H9 (cell line): ENCODE results near the gene KCNIP3. TPM values are rescaled to one million over a fixed set of nuclear protein-coding genes. Genes with fewer than 3 reads are reported as not detected.
A peak's percentile ranks its signal among the peaks of the same experiment; 100 is the strongest.

Source experiments
- DNase-seq: peaks from one replicate; pipeline ENCODE4 v3.0.0-alpha.2; 2017
- H2AFZ ChIP-seq: one replicate; pipeline ENCODE4 v1.6.1; 2013; ENCODE audit warnings: mild to moderate bottlenecking, low read length, control low read depth, moderate library complexity
- H2AK5ac ChIP-seq: 2 replicates; pipeline ENCODE4 v1.6.1; 2013; ENCODE audit warnings: low read length, control low read depth, mixed read lengths; ENCODE audit not compliant: insufficient read length
- H2BK120ac ChIP-seq: one replicate; pipeline ENCODE4 v1.6.1; 2013; ENCODE audit warnings: low read depth, mild to moderate bottlenecking, low read length, control low read depth, inconsistent platforms; ENCODE audit not compliant: poor library complexity, severe bottlenecking
- H2BK12ac ChIP-seq: 2 replicates; pipeline ENCODE4 v1.6.1; 2013; ENCODE audit warnings: low read length, control low read depth, mixed read lengths, low read depth; ENCODE audit not compliant: insufficient read length
- H2BK15ac ChIP-seq: 2 replicates; pipeline ENCODE4 v1.6.1; 2013; ENCODE audit warnings: low read depth, low read length, control low read depth
- H2BK20ac ChIP-seq: one replicate; pipeline ENCODE4 v1.6.1; 2013; ENCODE audit warnings: low read depth, mild to moderate bottlenecking, low read length, control low read depth, inconsistent platforms; ENCODE audit not compliant: poor library complexity, severe bottlenecking
- H2BK5ac ChIP-seq: 2 replicates; pipeline ENCODE4 v1.6.1; 2013; ENCODE audit warnings: low read length, control low read depth, mixed read lengths; ENCODE audit not compliant: insufficient read length
- H3K14ac ChIP-seq: 2 replicates; pipeline ENCODE4 v1.6.1; 2013; ENCODE audit warnings: low read length, control low read depth; ENCODE audit not compliant: insufficient read depth
- H3K18ac ChIP-seq: 2 replicates; pipeline ENCODE4 v1.6.1; 2013; ENCODE audit warnings: low read depth, mild to moderate bottlenecking, mixed read lengths, low read length, control low read depth; ENCODE audit not compliant: insufficient read length
- H3K23ac ChIP-seq: 2 replicates; pipeline ENCODE4 v1.6.1; 2013; ENCODE audit warnings: low read length, control low read depth, mixed read lengths, low read depth; ENCODE audit not compliant: insufficient read length
- H3K23me2 ChIP-seq: 2 replicates; pipeline ENCODE4 v1.6.1; 2013; ENCODE audit warnings: low read depth, mild to moderate bottlenecking, mixed read lengths, low read length, control low read depth; ENCODE audit not compliant: insufficient read length, poor library complexity, severe bottlenecking
- H3K27ac ChIP-seq: 2 replicates; pipeline ENCODE4 v1.5.1; 2013; ENCODE audit warnings: low read length, control low read depth, mixed read lengths, low read depth; ENCODE audit not compliant: insufficient read length
- H3K27me3 ChIP-seq: 2 replicates; pipeline ENCODE4 v1.6.1; 2013; ENCODE audit warnings: low read length, control low read depth, inconsistent platforms; ENCODE audit not compliant: insufficient read depth
- H3K4ac ChIP-seq: 2 replicates; pipeline ENCODE4 v1.6.1; 2013; ENCODE audit warnings: low read depth, mild to moderate bottlenecking, control low read depth, inconsistent platforms, low read length, moderate library complexity
- H3K4me1 ChIP-seq: 2 replicates; pipeline ENCODE4 v1.6.1; 2013; ENCODE audit warnings: low read length, control low read depth, inconsistent platforms; ENCODE audit not compliant: insufficient read depth
- H3K4me2 ChIP-seq: 2 replicates; pipeline ENCODE4 v1.6.1; 2013; ENCODE audit warnings: low read length, control low read depth, mixed read lengths; ENCODE audit not compliant: insufficient read length, insufficient read depth
- H3K56ac ChIP-seq: 2 replicates; pipeline ENCODE4 v1.6.1; 2013; ENCODE audit warnings: low read depth, mild to moderate bottlenecking, mixed read lengths, low read length, control low read depth; ENCODE audit not compliant: insufficient read length
- H3K79me1 ChIP-seq: 2 replicates; pipeline ENCODE4 v1.6.1; 2013; ENCODE audit warnings: low read depth, mild to moderate bottlenecking, moderate library complexity, low read length, control low read depth, inconsistent platforms; ENCODE audit not compliant: insufficient read depth, poor library complexity, severe bottlenecking
- H3K79me2 ChIP-seq: 2 replicates; pipeline ENCODE4 v1.6.1; 2013; ENCODE audit warnings: low read length, control low read depth, inconsistent platforms; ENCODE audit not compliant: insufficient read depth
- H3K9ac ChIP-seq: 2 replicates; pipeline ENCODE4 v1.6.1; 2013; ENCODE audit warnings: low read length, control low read depth, mixed read lengths; ENCODE audit not compliant: insufficient read length; ENCODE audit errors: extremely low read depth
- H3K9me3 ChIP-seq: one replicate; pipeline ENCODE4 v1.6.1; 2013; ENCODE audit warnings: low read depth, low read length, inconsistent platforms; ENCODE audit not compliant: control insufficient read depth
- H3T11ph ChIP-seq: one replicate; pipeline ENCODE4 v1.6.1; 2013; ENCODE audit warnings: mild to moderate bottlenecking, low read length, control low read depth, inconsistent platforms
- H4K20me1 ChIP-seq: one replicate; pipeline ENCODE4 v1.6.1; 2013; ENCODE audit not compliant: control insufficient read depth, insufficient read length, insufficient read depth
- H4K5ac ChIP-seq: 2 replicates; pipeline ENCODE4 v1.6.1; 2013; ENCODE audit warnings: low read depth, mild to moderate bottlenecking, mixed read lengths, low read length, control low read depth; ENCODE audit not compliant: insufficient read length
- H4K8ac ChIP-seq: replicated peaks from 2 replicates; pipeline ENCODE4 v1.6.1; 2013; ENCODE audit warnings: low read length, control low read depth, mixed read lengths, low read depth; ENCODE audit not compliant: insufficient read length
- H4K91ac ChIP-seq: 2 replicates; pipeline ENCODE4 v1.6.1; 2013; ENCODE audit warnings: low read depth, mild to moderate bottlenecking, moderate library complexity, mixed read lengths, low read length, control low read depth; ENCODE audit not compliant: insufficient read length
- H3K27ac Mint-ChIP-seq, 3 experiments: 2 replicates in 2 of 3; 3 replicates in 1 of 3; pipeline ENCODE4 v1.8.0; 2020 to 2021; ENCODE audit warnings: mixed read lengths in 3 of 3, mild to moderate bottlenecking in 1 of 3, moderate library complexity in 1 of 3
- H3K27me3 Mint-ChIP-seq: 2 replicates; pipeline ENCODE4 v1.8.0; 2021; ENCODE audit warnings: low read depth, mild to moderate bottlenecking, moderate library complexity, mixed read lengths
- H3K36me3 Mint-ChIP-seq, 3 experiments: 2 replicates in 2 of 3; 3 replicates in 1 of 3; pipeline ENCODE4 v1.8.0; 2020 to 2021; ENCODE audit warnings: low read depth in 3 of 3, mixed read lengths in 3 of 3; ENCODE audit not compliant: insufficient read depth in 1 of 3
- H3K4me1 Mint-ChIP-seq, 2 experiments: 2 replicates each; pipeline ENCODE4 v1.8.0; 2020; ENCODE audit warnings: mixed read lengths in 2 of 2
- H3K4me3 Mint-ChIP-seq, 2 experiments: 2 replicates in 1 of 2; 3 replicates in 1 of 2; pipeline ENCODE4 v1.8.0; 2020 to 2021; ENCODE audit warnings: mild to moderate bottlenecking in 2 of 2, mixed read lengths in 2 of 2, moderate library complexity in 1 of 2
- H3K9me3 Mint-ChIP-seq, 2 experiments: 2 replicates in 1 of 2; 3 replicates in 1 of 2; pipeline ENCODE4 v1.8.0; 2020; ENCODE audit warnings: mild to moderate bottlenecking in 2 of 2, mixed read lengths in 2 of 2, moderate library complexity in 1 of 2
- CTCF ChIP-seq: fragments of 200-600 bp; sonication (generic); conservative IDR thresholded peaks from 3 replicates; pipeline ENCODE4 v1.8.0; 2021; ENCODE audit warnings: antibody characterized with exemption, mild to moderate bottlenecking
- WGBS: extraction: QIAGEN DNeasy Blood & Tissue Kit; methylation state at CpG from one replicate; pipeline ENCODE4 v1.1.7; 2013; ENCODE audit warnings: missing lambda C conversion rate, low lambda C conversion rate, mixed read lengths; ENCODE audit not compliant: insufficient read length; ENCODE audit errors: extremely low coverage; 5-methylcytosine and 5-hydroxymethylcytosine counted together
- total RNA-seq: library from RNA; stranded (reverse); gene quantifications from 2 replicates; pipeline ENCODE4 v1.2.1, GENCODE V29; 2021

The KCNIP3 gene
- total RNA-seq, 1 experiment from 2014 or later: 1.5 TPM

GRCh38 chr2:95274291-95275150 is 22.6 kb upstream of the KCNIP3 start, which contains the start of gene PROM2:
Gene PROM2 (plus strand): TSS chr2:95274449. CDS start chr2:95274586, 137 bp downstream.
- H3K23ac ChIP-seq: no peak within 1 kb of the TSS
- H2BK12ac ChIP-seq: no peak within 1 kb of the TSS
- Mint-ChIP-seq H3K4me3 (peak within 1 kb of the TSS; percentile 15 to 26; a peak in 3 of 5 replicates), H3K4me1 (peaks cover 19 to 33% of the 10 kb centered on the region in 2 experiments), H3K9me3 (no peaks in the 10 kb centered on the region; a peak in 1 of 5 replicates), H3K27ac (peak within 1 kb of the TSS; percentile 79 to 83 (median 81); a peak in 5 of 7 replicates), H3K27me3 (no peaks in the 10 kb centered on the region), H3K36me3 (no peaks in the 10 kb centered on the region; a peak in 1 of 7 replicates)
- no peak within 1 kb of the TSS for H2AK5ac ChIP-seq
- no peaks in the 10 kb centered on the region for H3K79me2 ChIP-seq
- H4K20me1 ChIP-seq: no peaks in the 10 kb centered on the region
- no peak within 1 kb of the TSS for H2BK20ac ChIP-seq
- no peak within 1 kb of the TSS for H3K9ac ChIP-seq
- H3K79me1 ChIP-seq: no peaks in the 10 kb centered on the region
- peak; percentile 91 for DNase-seq
- H3K4me1 ChIP-seq: no peaks in the 10 kb centered on the region; the same call in 1 of the 2 replicates
- H3K4ac ChIP-seq: no peak within 1 kb of the TSS
- no CpG with 5 or more reads among the region's 17 CpGs for WGBS
- H3K56ac ChIP-seq: no peak within 1 kb of the TSS
- H3K23me2 ChIP-seq: no peaks in the 10 kb centered on the region
- H3K27ac ChIP-seq: no peak within 1 kb of the TSS
- no peak within 1 kb of the TSS for H2AFZ ChIP-seq
- H2BK15ac ChIP-seq: no peak within 1 kb of the TSS
- H4K5ac ChIP-seq: no peak within 1 kb of the TSS
- H4K8ac ChIP-seq: no peak within 1 kb of the TSS
- peak within 1 kb of the TSS; percentile 61 for H3K14ac ChIP-seq
- H3K27me3 ChIP-seq: no peaks in the 10 kb centered on the region
- H4K91ac ChIP-seq: no peak within 1 kb of the TSS
- no peak within 1 kb of the TSS for H2BK5ac ChIP-seq
- H2BK120ac ChIP-seq: no peak within 1 kb of the TSS
- no peak for TF ChIP-seq CTCF
- no peak within 1 kb of the TSS for H3K18ac ChIP-seq
- no peak within 1 kb of the TSS for H3K4me2 ChIP-seq
- H3K9me3 ChIP-seq: no peaks in the 10 kb centered on the region
- no peak within 1 kb of the TSS for H3T11ph ChIP-seq
